Activated T-cell treated with anti-CD3 and anti-CD28 coated beads for 4 hours (primary cell): Measurements from ENCODE around the gene KIF7.
"Not testable (repeated sequence)": the region's sequence is repeated elsewhere in the genome, so short reads cannot be mapped to it uniquely, and the experiment has no call there.

Experiments used
- DNase-seq: peaks from one replicate; pipeline ENCODE4 v3.0.0-alpha.2; 2020

KIF7 gene

GRCh38 chr15:89654847-89655805 lies at the start of gene KIF7:
KIF7 (minus strand) TSS chr15:89655467; CDS start chr15:89652930, 2,537 bp downstream.
- no peak for DNase-seq

GRCh38 chr15:89704411-89704810 lies 49.1 kb upstream of the KIF7 start:
- DNase-seq = no peak

GRCh38 chr15:89695198-89695597 lies 39.9 kb upstream of the KIF7 start:
- no peak for DNase-seq

- DNase-seq = no peak
Measured at GRCh38 chr15:89693696-89694095, 38.4 kb upstream of the KIF7 start.

- no peak for DNase-seq
Measured at GRCh38 chr15:89693091-89693490, 37.8 kb upstream of the KIF7 start.

- DNase-seq = peak; percentile 71
Measured at GRCh38 chr15:89690276-89691218, 35.3 kb upstream of the KIF7 start, which contains the start of the genes PEX11A and WDR93. PEX11A (minus strand) TSS chr15:89690754; CDS start chr15:89690632, 122 bp downstream. WDR93 (plus strand) TSS chr15:89690811; CDS start chr15:89701747, 10,936 bp downstream.

GRCh38 chr15:89689930-89690275 lies 34.6 kb upstream of the KIF7 start:
- not testable (repeated sequence) for DNase-seq

- no peak for DNase-seq
Measured at GRCh38 chr15:89686522-89686921, 31.3 kb upstream of the KIF7 start.

GRCh38 chr15:89685995-89686394 lies 30.7 kb upstream of the KIF7 start:
- DNase-seq = no peak

GRCh38 chr15:89681146-89681545 lies 25.9 kb upstream of the KIF7 start:
- DNase-seq = no peak

- DNase-seq = no peak
Measured at GRCh38 chr15:89680282-89680873, 25.1 kb upstream of the KIF7 start.

- DNase-seq = no peak
Measured at GRCh38 chr15:89679212-89679611, 23.9 kb upstream of the KIF7 start, which contains the start of gene PLIN1. PLIN1 (minus strand) TSS chr15:89679367; CDS start chr15:89677489, 1,878 bp downstream.

- no peak for DNase-seq
Measured at GRCh38 chr15:89677381-89677780, 22.1 kb upstream of the KIF7 start.

- DNase-seq = no peak
Measured at GRCh38 chr15:89675606-89676005, 20.3 kb upstream of the KIF7 start.

- no peak for DNase-seq
Measured at GRCh38 chr15:89674526-89674925, 19.3 kb upstream of the KIF7 start.

- DNase-seq = no peak
Measured at GRCh38 chr15:89673165-89673512, 17.9 kb upstream of the KIF7 start.

- no peak for DNase-seq
Measured at GRCh38 chr15:89672221-89673164, 17.2 kb upstream of the KIF7 start.

- no peak for DNase-seq
Measured at GRCh38 chr15:89671687-89672086, 16.4 kb upstream of the KIF7 start.

- DNase-seq = no peak
Measured at GRCh38 chr15:89670971-89671560, 15.8 kb upstream of the KIF7 start.

GRCh38 chr15:89669941-89670340 lies 14.7 kb upstream of the KIF7 start:
- no peak for DNase-seq

- no peak for DNase-seq
Measured at GRCh38 chr15:89669309-89669865, 14.1 kb upstream of the KIF7 start.
